H1 (cell line): ENCODE results near the gene HSPA12A. TPM values are rescaled to one million over a fixed set of nuclear protein-coding genes. Genes with fewer than 3 reads are reported as not detected.

Source experiments
- CTCF ChIA-PET: fragments of 300-600 bp; sonication (Branson Sonifier 250); formaldehyde crosslinking; loops from one replicate; lab custom pipeline; 2021; ENCODE audit not compliant: partially characterized antibody; lab: Charles Lee
- POLR2A ChIA-PET: fragments of 300-600 bp; sonication (Branson Sonifier 250); formaldehyde crosslinking; loops from one replicate; lab custom pipeline; 2021; ENCODE audit warnings: inconsistent platforms; ENCODE audit not compliant: partially characterized antibody; lab: Charles Lee
- DNase-seq, 2 experiments: peaks; one replicate each; pipeline versions ENCODE4 v3.0.0 to v3.0.0-alpha.2; 2010 to 2022; ENCODE audit warnings: low spot score in 2 of 2, low read depth in 1 of 2, mixed read lengths in 1 of 2
- FAIRE-seq: peaks from 2 replicates; lab custom pipeline; 2011; peaks lifted over from hg19 to GRCh38; lab: Jason Lieb, UNC
- H2AFZ ChIP-seq: 2 replicates; pipeline ENCODE4 v1.8.1; 2012; ENCODE audit warnings: low read length, inconsistent platforms
- H2AK5ac ChIP-seq: 2 replicates; pipeline ENCODE4 v1.6.1; 2013; ENCODE audit warnings: low read depth, low read length
- H2BK120ac ChIP-seq: replicated peaks from 2 replicates; pipeline ENCODE3; 2013; ENCODE audit warnings: low read depth, low read length, inconsistent platforms
- H2BK12ac ChIP-seq: 2 replicates; pipeline ENCODE4 v1.6.1; 2013; ENCODE audit warnings: low read depth, low read length
- H2BK15ac ChIP-seq: 2 replicates; pipeline ENCODE4 v1.6.1; 2013; ENCODE audit warnings: low read length
- H2BK20ac ChIP-seq: 2 replicates; pipeline ENCODE4 v1.6.1; 2013; ENCODE audit warnings: low read length
- H2BK5ac ChIP-seq: 2 replicates; pipeline ENCODE4 v1.6.1; 2013; ENCODE audit warnings: low read depth, low read length
- H3K14ac ChIP-seq: 2 replicates; pipeline ENCODE4 v1.6.1; 2013; ENCODE audit warnings: inconsistent platforms; ENCODE audit not compliant: insufficient read length
- H3K18ac ChIP-seq: 2 replicates; pipeline ENCODE4 v1.6.1; 2013; ENCODE audit warnings: low read length; ENCODE audit errors: extremely low read depth
- H3K23ac ChIP-seq: 2 replicates; pipeline ENCODE4 v1.6.1; 2013; ENCODE audit warnings: inconsistent platforms; ENCODE audit not compliant: insufficient read length
- H3K23me2 ChIP-seq: 2 replicates; pipeline ENCODE4 v1.6.1; 2013; ENCODE audit warnings: low read depth, low read length
- H3K27ac ChIP-seq: 2 replicates; pipeline ENCODE4 v1.6.1; 2011; ENCODE audit warnings: low read depth, low read length, inconsistent platforms
- H3K27me3 ChIP-seq, 4 experiments: replicated peaks in 1 of 4; 1 replicate in 1 of 4; 2 replicates in 3 of 4; pipeline versions ENCODE4 v1.6.1 to v1.8.1; 2011 to 2013; ENCODE audit warnings: low read length in 3 of 4, mild to moderate bottlenecking in 3 of 4, inconsistent platforms in 2 of 4, mixed read lengths in 2 of 4, moderate library complexity in 1 of 4; ENCODE audit not compliant: control insufficient read depth in 3 of 4, insufficient read depth in 3 of 4; ENCODE audit errors: extremely low read depth in 1 of 4
- H3K36me3 ChIP-seq, 4 experiments: 2 replicates each; pipeline versions ENCODE4 v1.6.1 to v1.8.1; 2011 to 2013; ENCODE audit warnings: mild to moderate bottlenecking in 4 of 4, low read length in 3 of 4, moderate library complexity in 2 of 4, control low read depth in 1 of 4, inconsistent platforms in 1 of 4; ENCODE audit not compliant: insufficient read depth in 4 of 4, control insufficient read depth in 2 of 4
- H3K4ac ChIP-seq: replicated peaks from 2 replicates; pipeline ENCODE3; 2013; ENCODE audit warnings: low read length, low read depth, mixed read lengths, inconsistent platforms; ENCODE audit not compliant: insufficient read length
- H3K4me1 ChIP-seq, 4 experiments: replicated peaks in 1 of 4; 1 replicate in 1 of 4; 2 replicates in 3 of 4; pipeline versions ENCODE4 v1.6.1 to v1.8.1; 2011 to 2013; ENCODE audit warnings: low read length in 3 of 4, inconsistent platforms in 2 of 4, mixed read lengths in 1 of 4; ENCODE audit not compliant: insufficient read depth in 4 of 4, control insufficient read depth in 3 of 4
- H3K4me2 ChIP-seq, 2 experiments: 2 replicates each; pipeline versions ENCODE4 v1.6.1 to v1.8.1; 2011 to 2013; ENCODE audit warnings: low read depth in 2 of 2, low read length in 2 of 2, control low read depth in 1 of 2, inconsistent platforms in 1 of 2, mild to moderate bottlenecking in 1 of 2; ENCODE audit not compliant: insufficient read depth in 1 of 2
- H3K4me3 ChIP-seq, 4 experiments: fragments of 200-600, 300-600 bp in 1 of 4; sonication (generic), shearing (Covaris generic), sonication (Bioruptor Twin) in 1 of 4; 2 replicates each; pipeline versions ENCODE4 v1.5.1 to v1.8.1; 2011 to 2016; ENCODE audit warnings: low read length in 4 of 4, low read depth in 3 of 4, control low read depth in 2 of 4, inconsistent platforms in 2 of 4, mild to moderate bottlenecking in 2 of 4, mixed read lengths in 1 of 4, moderate library complexity in 1 of 4; ENCODE audit not compliant: insufficient read depth in 2 of 4; ENCODE audit errors: extremely low read depth in 1 of 4
- H3K56ac ChIP-seq: replicated peaks from 2 replicates; pipeline ENCODE3; 2013; ENCODE audit warnings: low read depth, mild to moderate bottlenecking, mixed read lengths, low read length, inconsistent platforms; ENCODE audit not compliant: insufficient read length
- H3K79me1 ChIP-seq: 2 replicates; pipeline ENCODE4 v1.6.1; 2013; ENCODE audit warnings: low read depth, low read length, control low read depth
- H3K79me2 ChIP-seq, 2 experiments: 2 replicates each; pipeline versions ENCODE4 v1.6.1 to v1.8.1; 2012 to 2013; ENCODE audit warnings: low read length in 2 of 2, mild to moderate bottlenecking in 2 of 2, inconsistent platforms in 1 of 2; ENCODE audit not compliant: insufficient read depth in 2 of 2, control insufficient read depth in 1 of 2
- H3K9ac ChIP-seq, 4 experiments: replicated peaks in 1 of 4; 1 replicate in 1 of 4; 2 replicates in 3 of 4; pipeline versions ENCODE4 v1.6.1 to v1.8.1; 2011 to 2013; ENCODE audit warnings: low read depth in 3 of 4, low read length in 3 of 4, control low read depth in 2 of 4, mild to moderate bottlenecking in 2 of 4, moderate library complexity in 2 of 4, inconsistent platforms in 1 of 4; ENCODE audit errors: extremely low read depth in 1 of 4
- H3K9me3 ChIP-seq, 2 experiments: 2 replicates each; pipeline versions ENCODE4 v1.6.1 to v1.8.1; 2012 to 2013; ENCODE audit warnings: mild to moderate bottlenecking in 2 of 2, moderate library complexity in 2 of 2, control low read depth in 1 of 2, inconsistent platforms in 1 of 2, low read depth in 1 of 2, low read length in 1 of 2, mixed read lengths in 1 of 2; ENCODE audit not compliant: insufficient read depth in 2 of 2
- H4K20me1 ChIP-seq, 2 experiments: replicated peaks in 1 of 2; 2 replicates each; pipeline versions ENCODE3 to v1.8.1; 2011 to 2013; ENCODE audit warnings: inconsistent platforms in 2 of 2, low read length in 2 of 2, mild to moderate bottlenecking in 1 of 2; ENCODE audit not compliant: insufficient read depth in 2 of 2, control insufficient read depth in 1 of 2
- H4K5ac ChIP-seq: 2 replicates; pipeline ENCODE4 v1.6.1; 2013; ENCODE audit warnings: low read length, low read depth, mixed read lengths, inconsistent platforms; ENCODE audit not compliant: insufficient read length
- H4K8ac ChIP-seq: 2 replicates; pipeline ENCODE4 v1.8.0; 2013; ENCODE audit warnings: mild to moderate bottlenecking, moderate library complexity, low read length, inconsistent platforms; ENCODE audit not compliant: insufficient read depth; ENCODE audit errors: extremely low read depth
- H4K91ac ChIP-seq: replicated peaks from 2 replicates; pipeline ENCODE3; 2013; ENCODE audit warnings: low read length, mixed read lengths, inconsistent platforms; ENCODE audit not compliant: insufficient read length
- CHD2 ChIP-seq: IDR thresholded peaks from 2 replicates; pipeline ENCODE4 v1.6.1; 2012; ENCODE audit warnings: low read length, improper control_type of control experiment
- EZH2 ChIP-seq: fragments of 200-600 bp; sonication (generic); IDR thresholded peaks from 2 replicates; pipeline ENCODE4 v1.7.1; 2012; ENCODE audit warnings: low read depth, mild to moderate bottlenecking, moderate library complexity, low read length, inconsistent platforms; ENCODE audit not compliant: severe bottlenecking
- FOSL1 ChIP-seq: IDR thresholded peaks from 2 replicates; pipeline ENCODE4 v1.6.1; 2011; ENCODE audit warnings: mild to moderate bottlenecking, low read depth, low read length, moderate library complexity; ENCODE audit not compliant: insufficient read depth
- HDAC2 ChIP-seq, 2 experiments: fragments of 300-600 bp in 1 of 2; sonication (generic) in 1 of 2; IDR thresholded peaks; 2 replicates each; pipeline ENCODE4 v1.6.1; 2011 to 2012; ENCODE audit warnings: low read depth in 2 of 2, low read length in 2 of 2, mild to moderate bottlenecking in 2 of 2, moderate library complexity in 2 of 2, borderline replicate concordance in 1 of 2, inconsistent platforms in 1 of 2
- MAFK ChIP-seq: IDR thresholded peaks from 2 replicates; pipeline ENCODE4 v1.6.1; 2012; ENCODE audit warnings: low read depth, mild to moderate bottlenecking, improper control_type of control experiment, low read length
- SRF ChIP-seq: IDR thresholded peaks from 2 replicates; pipeline ENCODE4 v1.6.1; 2011; ENCODE audit warnings: mild to moderate bottlenecking, low read depth, low read length, moderate library complexity
- SUZ12 ChIP-seq: fragments of 200-600 bp; sonication (generic); IDR thresholded peaks from 2 replicates; pipeline ENCODE4 v1.6.1; 2012; ENCODE audit warnings: mild to moderate bottlenecking, inconsistent platforms, low read length, moderate library complexity, mixed read lengths
- TAF7 ChIP-seq: optimal IDR thresholded peaks from 2 replicates; pipeline ENCODE3; 2011; ENCODE audit warnings: low read depth, mild to moderate bottlenecking, inconsistent platforms, low read length, moderate library complexity, borderline replicate concordance
- WGBS, 2 experiments: shearing (Covaris generic) in 1 of 2; methylation state at CpG; one replicate each; pipeline versions ENCODE4 v1.1.6 to v1.1.7; 2013 to 2015; ENCODE audit warnings: low lambda C conversion rate in 2 of 2, mixed read lengths in 2 of 2, inconsistent platforms in 1 of 2, low coverage in 1 of 2, missing lambda C conversion rate in 1 of 2; ENCODE audit not compliant: insufficient replicate concordance in 2 of 2, insufficient coverage in 1 of 2, insufficient read length in 1 of 2; ENCODE audit errors: extremely low coverage in 1 of 2, missing lambda C conversion rate in 1 of 2; 5-methylcytosine and 5-hydroxymethylcytosine counted together
- polyA plus RNA-seq, 7 experiments: library from polyadenylated mRNA; depleted of rRNA in 3 of 7; stranded (reverse) in 5 of 7; unstranded in 2 of 7; fragments of >200 nt in 5 of 7; fragments of 200-250 nt in 2 of 7; gene quantifications; 1 replicate in 5 of 7; 2 replicates in 1 of 7; 4 replicates in 1 of 7; pipeline versions ENCODE4 v1.2.1 to v1.2.3, GENCODE V29; 2011 to 2013; ENCODE audit warnings: missing spikeins in 2 of 7, mixed read lengths in 2 of 7
- total RNA-seq: library from RNA; stranded (reverse); fragmentation: NEBNext Ultra II Directional; extraction: Animal tissue kit (Norgen Biotek cat#: 25700); gene quantifications from 2 replicates; pipeline ENCODE4 v1.2.1, GENCODE V29; 2021
- TF ChIP-seq, protein P1 (sequence below): IDR thresholded peaks from 2 replicates; pipeline ENCODE4 v1.6.1; 2012; ENCODE audit warnings: low read length, inconsistent platforms

Gene HSPA12A
- total and polyA plus RNA-seq, 2 of the 8 experiments (the other 6 are each of a cell fraction or from before 2014, with no cell fraction given), result 3.1 to 6.9 TPM

GRCh38 chr10:116655568-116655967 is 86.8 kb downstream of the HSPA12A start:
- Histone ChIP-seq H3K4me3 (no peak overlapping the region), H3K79me2 (no peaks in the 10 kb centered on the region), H3K36me3 (no peaks in the 10 kb centered on the region), H2BK15ac (no peak overlapping the region), H2BK5ac (no peak overlapping the region), H3K4me2 (no peak overlapping the region), H2AK5ac (no peak overlapping the region), H2BK20ac (no peak overlapping the region), H3K18ac (no peak overlapping the region), H4K91ac (no peak overlapping the region), H3K9ac (no peak overlapping the region), H3K4ac (no peak overlapping the region), H3K9me3 (no peaks in the 10 kb centered on the region), H4K20me1 (no peaks in the 10 kb centered on the region), H3K23ac (no peak overlapping the region), H2BK120ac (no peak overlapping the region), H4K5ac (no peak overlapping the region), H3K4me1 (no peaks in the 10 kb centered on the region), H3K79me1 (no peaks in the 10 kb centered on the region), H4K8ac (no peak overlapping the region), H3K14ac (no peak overlapping the region), H3K23me2 (no peaks in the 10 kb centered on the region; the same call in 1 of the 2 replicates), H3K27me3 (no peaks in the 10 kb centered on the region), H3K27ac (no peak overlapping the region), H2BK12ac (no peak overlapping the region), H3K56ac (no peak overlapping the region), H2AFZ (no peak overlapping the region)
- POLR2A ChIA-PET, result interaction anchor here (1.1 to 1.2 kb wide), 2 partner anchors 8 to 13 kb away, joined by 3 to 4 read pairs; no protein-coding TSS in a partner anchor
- TF ChIP-seq MAFK (no peak), SUZ12 (no peak), TAF7 (no peak), FOSL1 (no peak), SRF (no peak), HDAC2 (IDR thresholded peaks at IDR 0.05; ENCODE audit: borderline replicate concordance in 1 of 2, low read depth in 2 of 2, low read length in 2 of 2) (no peak), EZH2 (no peak), CHD2 (no peak)
- TF ChIP-seq, protein P1, sequence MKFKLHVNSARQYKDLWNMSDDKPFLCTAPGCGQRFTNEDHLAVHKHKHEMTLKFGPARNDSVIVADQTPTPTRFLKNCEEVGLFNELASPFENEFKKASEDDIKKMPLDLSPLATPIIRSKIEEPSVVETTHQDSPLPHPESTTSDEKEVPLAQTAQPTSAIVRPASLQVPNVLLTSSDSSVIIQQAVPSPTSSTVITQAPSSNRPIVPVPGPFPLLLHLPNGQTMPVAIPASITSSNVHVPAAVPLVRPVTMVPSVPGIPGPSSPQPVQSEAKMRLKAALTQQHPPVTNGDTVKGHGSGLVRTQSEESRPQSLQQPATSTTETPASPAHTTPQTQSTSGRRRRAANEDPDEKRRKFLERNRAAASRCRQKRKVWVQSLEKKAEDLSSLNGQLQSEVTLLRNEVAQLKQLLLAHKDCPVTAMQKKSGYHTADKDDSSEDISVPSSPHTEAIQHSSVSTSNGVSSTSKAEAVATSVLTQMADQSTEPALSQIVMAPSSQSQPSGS, result no peak
- FAIRE-seq, result no peak
- 97% methylated on average over 2 of the region's 2 CpGs; no CpG with 5 or more reads in 1 of the 2 experiments for WGBS, 2 experiments
- CTCF ChIA-PET, result interaction anchor here (0.6 to 7.6 kb wide), 31 partner anchors 8 to 728 kb away, joined by 3 to 66 read pairs (median 4); partner anchors contain the start of gene HSPA12A
- no peak for DNase-seq
